Renal cortical epithelial cell (primary cell): ENCODE data around the gene IFI44L. TPM values are rescaled to one million over a fixed set of nuclear protein-coding genes. Genes with fewer than 3 reads are reported as not detected.

Source experiments
- DNase-seq: peaks from one replicate; pipeline ENCODE4 v3.0.0-alpha.2; 2011; ENCODE audit warnings: low read depth
- total RNA-seq: library from RNA; depleted of rRNA; stranded (reverse); fragments of >200 nt; gene quantifications from 2 replicates; pipeline ENCODE4 v1.2.3, GENCODE V29; 2014

IFI44L gene
- total RNA-seq, 1 donor from 2014 or later, result 12.2 TPM

GRCh38 chr1:78641558-78641957, 21.3 kb downstream of the IFI44L start:
- DNase-seq, result no peak

GRCh38 chr1:78645723-78646122, 25.5 kb downstream of the IFI44L start:
- DNase-seq, result no peak

DNA sequence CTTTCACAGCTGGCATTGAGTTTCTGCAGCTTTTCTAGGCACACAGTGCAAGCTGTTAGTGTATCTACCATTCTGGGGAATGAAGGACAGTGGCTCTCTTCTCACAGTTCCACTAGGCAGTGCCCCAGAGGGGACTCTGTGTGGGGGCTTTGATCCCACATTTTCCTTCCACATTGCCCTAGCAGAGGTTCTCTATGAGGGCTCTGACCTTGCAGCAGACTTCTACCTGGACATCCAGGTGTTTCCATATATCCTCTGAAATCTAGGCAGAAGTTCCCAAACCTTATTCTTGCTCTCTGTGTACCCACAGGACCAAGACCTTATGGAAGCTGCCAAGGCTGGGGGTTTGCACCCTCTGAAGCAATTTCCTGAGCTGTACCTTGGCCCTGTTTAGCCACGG, 27.0 kb downstream of the IFI44L start:
- DNase-seq, result no peak

GRCh38 chr1:78649628-78650027, 29.4 kb downstream of the IFI44L start, which contains the start of gene IFI44:
TSS of gene IFI44 (plus strand) at chr1:78649831. CDS start at chr1:78650196, 365 bp downstream.
- peak; percentile 84 for DNase-seq

DNA sequence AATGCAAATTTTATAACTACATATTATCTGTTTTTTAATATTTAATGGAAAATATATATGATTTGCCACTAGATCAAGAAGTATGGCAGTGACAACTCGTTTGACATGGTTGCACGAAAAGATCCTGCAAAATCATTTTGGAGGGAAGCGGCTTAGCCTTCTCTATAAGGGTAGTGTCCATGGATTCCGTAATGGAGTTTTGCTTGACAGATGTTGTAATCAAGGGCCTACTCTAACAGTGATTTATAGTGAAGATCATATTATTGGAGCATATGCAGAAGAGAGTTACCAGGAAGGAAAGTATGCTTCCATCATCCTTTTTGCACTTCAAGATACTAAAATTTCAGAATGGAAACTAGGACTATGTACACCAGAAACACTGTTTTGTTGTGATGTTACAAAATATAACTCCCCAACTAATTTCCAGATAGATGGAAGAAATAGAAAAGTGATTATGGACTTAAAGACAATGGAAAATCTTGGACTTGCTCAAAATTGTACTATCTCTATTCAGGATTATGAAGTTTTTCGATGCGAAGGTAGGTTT, 29.9 kb downstream of the IFI44L start:
- DNase-seq, result no peak

DNA sequence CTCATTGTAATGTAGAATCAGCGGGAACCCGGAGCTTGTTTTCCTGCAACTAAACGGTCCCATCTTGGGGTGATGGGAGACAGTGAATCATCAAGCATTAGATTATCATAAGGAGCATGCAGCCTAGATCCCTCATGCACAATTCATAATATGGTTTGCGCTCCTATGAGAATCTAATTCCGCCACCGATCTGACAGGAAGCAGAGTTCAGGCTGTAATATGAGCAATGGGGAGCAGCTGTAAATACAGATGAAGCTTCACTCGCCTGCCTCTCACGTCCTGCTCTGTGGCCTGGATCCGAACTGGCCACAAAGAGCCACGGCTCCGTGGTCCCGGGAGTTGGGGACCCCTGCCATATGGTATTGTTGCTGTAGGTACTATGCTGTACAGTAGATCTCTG, 31.0 kb downstream of the IFI44L start:
- DNase-seq, result no peak

DNA sequence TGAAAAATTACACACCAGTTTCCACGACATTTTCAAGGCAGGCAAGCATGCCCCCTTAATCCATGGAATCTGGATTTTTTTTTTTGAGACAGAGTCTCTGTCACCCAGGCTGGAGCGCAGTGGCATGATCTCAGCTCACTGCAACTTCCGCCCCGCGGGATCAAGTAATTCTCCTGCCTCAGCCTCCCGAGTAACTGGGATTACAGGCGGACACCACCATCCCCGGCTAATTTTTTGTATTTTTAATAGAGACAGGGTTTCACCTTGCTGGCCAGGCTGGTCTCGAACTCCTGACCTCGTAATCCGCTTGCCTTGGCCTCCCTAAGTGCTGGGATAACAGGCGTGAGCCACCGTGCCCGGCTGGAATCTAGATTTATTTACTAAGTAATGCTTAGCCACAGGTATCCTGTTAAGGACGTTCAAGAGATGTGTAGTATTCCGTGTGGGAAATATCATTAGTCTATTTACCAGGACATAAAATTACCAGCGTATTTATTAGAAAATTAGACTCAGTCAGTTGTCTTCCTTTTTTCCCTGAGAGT, 31.8 kb downstream of the IFI44L start:
- DNase-seq, result no peak

DNA sequence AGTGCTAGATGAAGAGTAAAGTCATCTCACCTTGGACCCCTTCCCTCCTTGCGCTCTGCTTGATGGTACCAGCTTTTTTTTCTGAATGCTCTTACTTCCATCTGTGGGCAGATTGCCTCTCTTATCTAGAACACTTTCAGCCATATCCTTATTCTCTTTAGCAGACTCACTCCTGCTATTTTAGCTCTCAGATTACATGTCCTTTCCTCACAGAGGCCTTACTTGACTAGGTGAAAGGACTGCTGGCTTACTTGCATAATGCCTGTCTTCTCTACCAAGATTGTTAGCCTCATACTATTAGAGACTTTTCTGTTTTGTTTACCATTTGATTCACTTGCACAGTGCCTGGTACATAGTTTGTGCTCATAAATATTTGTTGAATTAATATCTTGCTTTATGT, 38.7 kb downstream of the IFI44L start:
- DNase-seq, result no peak

DNA sequence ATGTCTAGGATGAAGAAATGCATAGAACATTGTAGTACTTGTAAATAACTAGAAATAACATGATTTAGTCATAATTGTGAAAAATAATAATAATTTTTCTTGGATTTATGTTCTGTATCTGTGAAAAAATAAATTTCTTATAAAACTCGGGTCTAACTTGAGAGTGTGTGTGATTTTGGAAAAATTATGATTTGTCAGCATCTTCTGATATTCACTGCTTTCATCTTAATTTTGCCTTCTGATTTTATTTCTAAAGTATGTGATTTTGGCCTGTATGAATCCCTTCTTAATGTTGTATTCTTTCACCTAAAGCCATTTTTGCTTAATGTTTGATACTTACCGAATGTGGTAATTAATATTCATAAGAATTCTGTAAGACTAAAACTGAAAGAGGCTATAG, 43.7 kb downstream of the IFI44L start:
- no peak for DNase-seq

DNA sequence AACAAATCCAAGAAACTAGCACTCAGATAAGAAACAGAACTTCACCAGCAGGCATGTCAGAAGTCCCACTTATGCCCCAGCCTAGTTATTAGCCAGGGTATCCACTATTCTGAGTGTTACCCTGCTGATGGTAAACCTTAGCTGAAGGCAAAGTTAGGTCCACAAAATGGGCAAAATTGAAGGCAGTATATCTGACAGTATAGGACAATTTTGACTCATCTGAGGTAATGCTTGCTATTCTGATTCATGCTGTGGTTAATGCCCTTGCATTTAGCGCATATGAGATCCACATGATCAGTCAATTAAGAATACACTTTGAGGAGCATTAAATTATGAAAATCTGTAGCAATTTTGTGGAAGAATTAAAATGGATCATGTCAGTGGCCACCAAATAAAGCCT, 44.5 kb downstream of the IFI44L start:
- DNase-seq, result no peak

GRCh38 chr1:78665809-78666208, 45.6 kb downstream of the IFI44L start:
- no peak for DNase-seq

- DNase-seq, result no peak
Measured at GRCh38 chr1:78667939-78668338, 47.7 kb downstream of the IFI44L start.

DNA sequence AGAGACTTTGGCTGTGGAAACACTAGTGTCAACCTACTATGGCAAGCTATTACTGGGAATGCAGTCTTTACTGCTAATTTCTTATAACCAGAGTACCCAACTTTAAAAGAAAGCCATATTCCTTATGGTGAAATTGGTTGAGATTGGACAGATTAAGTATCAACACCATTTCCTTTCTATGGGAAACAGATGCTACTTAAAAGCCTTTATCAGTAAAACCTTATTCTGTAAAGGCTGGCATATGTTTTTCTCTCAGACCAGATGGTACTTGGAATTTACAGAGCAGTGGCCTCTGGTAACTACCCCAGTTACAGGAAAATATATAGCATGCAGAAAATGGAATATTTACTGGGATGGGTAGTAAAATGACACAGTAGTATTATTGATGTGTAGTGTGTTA, 48.2 kb downstream of the IFI44L start:
- no peak for DNase-seq

DNA sequence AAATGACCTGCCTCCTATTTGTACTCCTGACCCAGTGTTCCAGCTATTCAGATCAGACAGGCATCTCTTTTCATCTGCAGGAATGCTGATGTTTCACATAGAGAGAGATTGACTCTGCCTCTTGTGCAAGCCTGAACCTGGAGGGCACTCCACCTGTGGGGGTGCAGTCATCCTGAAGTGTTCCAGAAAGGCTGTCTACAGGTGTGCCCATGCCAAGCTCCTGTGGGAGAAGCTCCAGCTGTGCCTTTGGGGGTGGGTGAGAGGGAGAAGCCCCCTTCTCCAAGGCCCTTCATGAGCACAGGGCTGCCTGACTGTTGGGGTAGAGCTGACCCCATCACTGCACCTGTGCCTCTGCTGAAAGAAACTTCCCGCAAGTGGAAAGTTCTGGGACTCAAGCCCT, 52.2 kb downstream of the IFI44L start:
- DNase-seq, result no peak

DNA sequence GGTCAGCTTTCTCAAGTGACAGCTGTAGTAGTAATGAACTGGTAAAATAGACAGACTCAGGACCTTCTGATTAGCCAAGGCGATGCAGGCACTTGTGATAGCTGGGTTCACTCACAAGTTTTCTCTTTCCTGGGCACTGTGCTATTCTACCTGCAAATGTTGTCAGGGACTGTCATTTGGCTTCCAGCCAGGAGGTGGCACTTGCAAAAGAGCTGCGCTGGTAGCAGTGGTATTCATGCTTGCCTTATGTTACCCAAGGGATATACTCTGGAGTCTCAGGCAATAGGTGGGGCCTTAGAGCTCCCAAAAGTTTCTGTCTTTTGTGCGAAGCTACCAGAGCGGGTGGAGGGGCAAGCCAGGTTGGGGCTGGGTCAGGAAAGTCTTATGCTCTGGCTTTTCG, 52.9 kb downstream of the IFI44L start:
- DNase-seq, result no peak

GRCh38 chr1:78676347-78676982, 56.2 kb downstream of the IFI44L start:
- DNase-seq, result peak; percentile 64

DNA sequence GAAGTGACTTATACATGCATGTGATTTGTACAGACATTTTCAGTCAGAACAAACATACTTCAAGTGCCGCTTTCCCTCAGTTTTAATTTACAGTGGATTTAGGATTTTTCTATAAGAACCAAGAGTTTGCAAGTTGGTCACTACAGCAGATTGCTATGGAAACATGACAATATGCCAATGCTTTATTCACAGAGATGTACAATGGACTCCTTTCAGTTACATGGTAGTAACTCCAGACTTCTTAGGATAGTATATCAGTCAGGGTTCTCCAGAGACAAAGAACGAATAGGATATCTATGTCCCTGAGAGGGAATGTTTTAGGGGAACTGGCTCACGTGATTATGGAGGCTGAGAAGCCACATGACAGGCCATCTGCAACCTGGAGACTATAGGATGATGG, 56.7 kb downstream of the IFI44L start:
- no peak for DNase-seq

DNA sequence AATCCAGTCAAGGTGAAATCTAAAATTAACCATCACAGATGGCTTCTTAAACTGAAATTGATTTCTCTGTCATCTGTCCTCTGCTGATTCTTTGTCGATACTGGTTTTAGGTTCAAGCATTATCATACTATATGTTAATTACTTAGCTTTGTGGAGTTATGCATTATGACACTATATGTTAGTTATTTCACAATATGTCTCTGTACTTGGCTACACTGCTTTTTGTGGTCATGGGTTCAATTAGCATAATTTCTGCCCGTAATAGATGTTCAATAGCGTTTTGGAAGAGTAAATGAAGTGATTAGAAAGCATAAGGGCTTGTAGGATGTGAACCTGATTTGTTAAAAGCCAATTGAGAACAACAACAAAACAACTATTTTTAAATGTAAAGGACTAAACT, 57.5 kb downstream of the IFI44L start:
- no peak for DNase-seq

DNA sequence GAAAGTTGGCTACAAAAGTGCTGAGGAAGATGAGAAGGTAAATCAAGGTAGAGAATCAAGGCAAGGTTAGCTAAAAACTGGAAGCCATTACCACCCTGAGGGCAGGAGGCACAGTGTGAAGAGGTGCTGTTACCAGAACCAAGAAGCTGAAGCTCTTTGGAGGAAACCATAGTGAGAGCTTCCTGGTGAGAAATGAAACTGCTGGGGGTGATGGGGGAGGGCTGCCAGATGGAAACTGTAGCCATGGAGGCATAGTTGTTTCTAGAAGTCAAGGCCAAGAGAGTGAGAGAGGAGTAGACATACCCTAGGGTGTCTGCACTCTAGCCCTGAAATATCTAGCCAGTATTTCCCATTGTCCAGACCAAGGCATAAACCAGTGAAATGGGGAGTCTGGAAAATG, 58.1 kb downstream of the IFI44L start:
- DNase-seq, result no peak

GRCh38 chr1:78681265-78681664, 61.0 kb downstream of the IFI44L start:
- DNase-seq, result no peak

- no peak for DNase-seq
Measured at GRCh38 chr1:78682496-78682895, 62.2 kb downstream of the IFI44L start.

- peak; percentile 10 for DNase-seq
Measured at GRCh38 chr1:78683079-78683478, 62.8 kb downstream of the IFI44L start.

- DNase-seq, result no peak
Measured at GRCh38 chr1:78687315-78687714, 67.1 kb downstream of the IFI44L start.

DNA sequence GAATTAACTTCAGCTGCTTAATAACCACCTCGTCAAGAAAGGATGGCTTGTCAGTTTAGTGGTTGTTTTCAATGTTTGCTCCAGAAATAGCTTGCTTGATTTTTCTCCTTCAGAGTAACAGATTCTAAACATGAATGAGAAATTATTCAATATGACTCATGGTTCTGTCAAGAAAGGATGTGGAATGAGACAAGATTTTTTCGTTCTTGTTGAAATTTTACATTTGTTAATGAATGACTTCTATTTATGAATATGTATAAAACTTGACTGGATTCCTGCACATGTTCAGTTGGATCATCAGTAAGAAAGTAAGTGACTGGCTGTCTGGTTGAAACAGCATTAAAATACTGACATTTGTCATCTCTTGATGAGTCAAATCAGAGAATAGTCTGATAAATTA, 67.7 kb downstream of the IFI44L start:
- peak; percentile 72 for DNase-seq
